Measurements from ENCODE around the gene WWOX.
A peak's percentile ranks its signal among the peaks of the same experiment; 100 is the strongest.

WWOX gene

DNA sequence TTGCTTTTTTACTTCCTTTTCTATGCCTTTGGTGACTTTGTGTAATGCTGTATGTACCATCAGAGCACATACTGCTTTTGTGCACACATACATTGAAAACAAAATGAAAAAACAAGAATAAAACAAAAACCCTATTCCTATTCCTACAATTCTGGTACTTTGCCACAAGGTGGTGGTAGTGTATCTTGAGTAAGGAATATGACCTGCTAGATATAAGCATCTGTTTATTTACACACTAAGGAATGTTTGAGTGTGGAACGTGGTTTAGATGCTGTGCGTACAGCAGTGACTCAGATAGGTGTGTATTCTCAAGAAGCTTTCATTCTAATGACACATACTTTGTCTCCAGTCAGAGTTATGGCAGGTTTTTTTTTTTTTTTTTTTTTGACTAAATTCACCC is 606.2 kb downstream of the WWOX start:
- DNase-seq: no peak

DNA sequence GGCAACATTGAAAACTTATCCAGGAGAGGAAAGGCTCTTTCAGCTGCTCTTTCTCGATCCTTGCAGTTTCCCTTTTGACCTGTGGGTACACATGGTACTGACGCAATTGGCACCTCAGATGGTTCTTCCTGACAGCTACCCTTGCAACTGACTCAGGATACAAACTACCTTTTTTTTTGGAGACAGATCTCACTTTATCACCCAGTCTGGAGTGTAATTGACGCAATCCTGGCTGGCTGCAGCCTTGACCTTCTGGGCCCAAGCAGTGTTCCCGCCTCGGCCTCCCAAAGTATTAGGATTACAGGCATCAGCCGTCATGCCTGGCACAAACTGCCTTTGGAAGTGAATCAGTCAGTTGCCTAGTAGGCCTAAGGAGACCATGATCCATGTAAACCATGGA is 607.2 kb downstream of the WWOX start:
- DNase-seq: no peak

DNA sequence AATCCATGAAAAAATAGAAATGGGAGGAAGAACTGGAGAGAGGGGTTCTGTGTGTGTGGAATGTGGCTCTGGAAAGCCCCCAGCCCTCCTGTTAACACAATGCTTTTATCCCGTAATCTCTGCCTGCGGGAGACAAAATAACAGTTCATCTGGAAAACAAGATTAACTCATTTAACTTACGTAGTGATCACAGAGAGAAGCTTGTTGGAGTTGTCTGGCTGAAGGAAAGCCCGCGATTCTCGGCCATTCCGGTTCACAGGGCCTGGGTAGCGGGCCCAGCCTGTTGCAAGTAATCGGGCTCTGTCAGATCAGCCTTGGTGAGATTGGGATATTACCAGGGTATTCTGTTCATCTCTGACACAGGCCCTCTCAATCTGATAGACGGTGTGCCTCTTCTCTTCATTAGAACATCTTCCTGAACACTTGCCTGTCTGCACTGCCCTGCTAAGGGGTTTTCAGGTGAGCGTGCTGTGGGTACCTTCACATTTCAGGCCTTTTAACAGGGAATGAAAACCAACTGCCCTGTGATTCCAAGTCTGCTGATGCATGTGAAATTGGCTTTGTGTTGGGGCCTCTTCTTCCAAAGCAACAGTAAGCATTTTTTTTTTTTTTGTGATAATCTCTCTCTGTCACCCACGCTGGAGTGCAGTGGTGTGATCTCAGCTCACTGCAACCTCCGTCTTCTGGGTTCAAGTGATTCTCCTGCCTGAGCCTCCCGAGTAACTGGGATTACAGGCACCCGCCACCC is 609.9 kb downstream of the WWOX start:
- no peak for DNase-seq

DNA sequence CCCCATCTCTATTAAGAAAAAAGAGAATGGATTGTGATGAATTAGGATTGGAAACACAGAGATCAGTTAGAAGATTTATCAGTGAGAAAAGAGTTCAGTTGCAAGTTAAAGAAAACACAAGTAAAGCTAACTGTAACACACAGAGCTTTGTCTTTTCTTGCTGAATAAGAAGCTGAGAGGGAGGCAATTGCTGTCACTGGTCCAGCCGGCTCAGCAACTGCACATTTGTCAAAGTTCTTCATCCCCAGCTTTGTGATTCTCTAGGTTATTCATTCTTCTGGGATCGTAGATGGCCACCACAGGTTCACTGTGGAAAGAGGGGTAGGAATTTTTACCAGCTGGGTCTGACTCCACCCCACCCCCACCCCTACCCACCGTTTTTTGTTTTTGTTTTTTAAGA is 615.7 kb downstream of the WWOX start:
- no peak for DNase-seq

DNA sequence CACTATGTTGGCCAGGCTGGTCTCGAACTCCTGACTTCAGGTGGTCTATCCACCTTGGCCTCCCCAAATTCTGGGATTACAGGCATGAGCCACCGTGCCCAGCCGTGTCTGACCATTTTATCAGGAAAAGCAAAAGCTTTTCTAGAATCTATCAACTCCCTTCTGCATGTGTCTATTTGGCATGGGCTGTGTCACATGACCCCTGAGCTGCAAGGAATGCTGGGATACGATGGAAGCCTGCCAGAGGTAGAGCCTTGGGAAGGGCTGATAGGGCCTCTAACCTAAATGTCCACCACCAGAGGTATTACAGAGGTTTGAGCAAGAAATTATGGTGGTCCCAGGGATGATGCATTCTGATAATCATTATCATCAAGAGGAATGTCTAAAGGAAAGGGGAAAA is 616.2 kb downstream of the WWOX start:
- no peak for DNase-seq

DNA sequence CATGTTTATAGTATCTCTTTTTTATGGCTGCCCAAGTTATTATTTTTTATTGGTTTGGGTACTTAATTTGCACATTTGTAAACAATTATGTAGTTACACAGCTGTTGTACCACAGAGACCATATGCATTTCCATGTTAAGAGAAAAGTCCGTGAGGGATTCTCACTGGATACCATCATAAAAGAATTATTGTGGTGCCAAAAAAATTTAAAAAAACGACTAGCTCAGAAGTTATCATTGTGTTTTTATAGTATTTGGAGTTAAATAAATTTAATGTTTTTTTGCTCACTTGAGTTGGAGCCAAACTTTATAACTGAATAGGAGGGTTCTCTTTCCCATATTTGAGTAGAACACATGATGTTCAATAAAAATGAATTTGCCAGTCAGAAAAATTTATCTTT is 618.7 kb downstream of the WWOX start:
- no peak for DNase-seq

DNA sequence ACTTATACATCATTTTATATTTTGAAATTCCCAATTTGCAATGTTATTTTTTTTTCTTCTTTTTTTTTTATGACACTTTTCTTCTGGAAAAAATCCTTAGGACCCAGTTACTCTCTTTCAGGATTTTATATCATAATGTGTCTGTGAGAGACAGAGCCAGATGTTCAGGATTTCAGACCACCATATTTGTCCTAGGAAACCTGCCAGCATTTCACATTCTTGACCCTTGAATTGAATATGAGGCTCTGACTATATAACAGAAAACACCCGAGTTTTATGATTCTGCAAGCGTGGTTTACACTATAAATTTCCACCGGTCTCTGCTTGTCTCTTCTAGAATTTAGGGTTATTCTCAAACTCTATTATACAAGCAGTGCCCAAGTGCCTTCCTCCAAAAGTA is 621.0 kb downstream of the WWOX start:
- no peak for DNase-seq

DNA sequence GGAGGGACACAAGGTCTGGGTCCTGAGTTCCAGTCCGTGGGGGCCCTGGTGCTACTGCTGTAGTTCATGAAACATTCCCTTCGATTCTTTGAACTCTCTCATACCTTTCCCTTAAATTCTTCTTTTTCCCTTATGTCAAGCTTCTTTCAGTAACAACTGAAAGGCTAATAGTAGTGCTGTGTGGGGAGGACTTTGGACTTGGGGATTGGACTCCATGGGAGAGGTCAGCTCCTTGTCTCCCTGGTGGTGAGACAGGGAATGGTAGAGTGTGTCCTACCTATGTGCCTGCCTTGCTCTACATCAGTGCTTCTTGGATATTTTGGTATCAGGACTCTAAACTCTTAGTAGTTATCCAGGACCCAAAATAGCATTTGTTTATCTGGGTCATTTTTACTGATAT is 628.1 kb downstream of the WWOX start:
- no peak for DNase-seq

DNA sequence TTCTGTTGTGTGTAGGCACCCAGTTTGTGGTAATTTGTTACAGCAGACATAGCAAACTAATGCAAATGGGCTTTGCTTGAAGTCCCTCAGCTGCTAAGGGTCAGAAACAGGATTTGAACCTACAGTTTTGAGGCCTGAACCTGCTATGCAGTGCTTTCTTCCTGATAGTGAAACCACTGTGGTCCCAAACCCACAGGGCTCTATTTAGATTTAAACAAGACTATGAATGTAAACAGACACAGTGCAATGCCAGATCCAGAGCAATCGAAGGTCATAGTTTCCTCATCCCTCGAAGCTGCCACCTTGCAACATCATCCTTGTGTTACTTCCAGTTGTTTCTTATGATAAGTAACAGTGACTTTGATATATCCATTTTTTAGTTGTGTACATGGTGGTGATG is 630.2 kb downstream of the WWOX start:
- DNase-seq: no peak

DNA sequence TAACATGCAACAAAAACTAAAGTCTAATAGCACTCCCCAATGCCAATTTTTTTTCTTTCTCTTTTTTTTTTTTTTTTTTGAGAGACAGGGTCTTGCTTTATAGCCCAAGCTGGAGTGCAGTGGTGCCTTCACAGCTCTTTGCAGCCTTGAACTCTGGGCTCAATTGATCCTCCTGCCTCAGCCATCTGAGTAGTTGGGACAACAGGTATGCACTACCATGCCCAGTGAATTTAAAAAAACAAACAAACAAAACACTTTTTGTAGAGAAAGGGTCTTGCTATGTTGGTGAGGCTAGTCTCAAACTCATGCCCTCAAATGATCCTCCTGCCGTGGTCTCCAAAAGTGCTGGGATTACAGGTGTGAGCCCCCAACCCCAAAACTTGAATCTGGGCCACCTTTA is 632.3 kb downstream of the WWOX start:
- DNase-seq: no peak

DNA sequence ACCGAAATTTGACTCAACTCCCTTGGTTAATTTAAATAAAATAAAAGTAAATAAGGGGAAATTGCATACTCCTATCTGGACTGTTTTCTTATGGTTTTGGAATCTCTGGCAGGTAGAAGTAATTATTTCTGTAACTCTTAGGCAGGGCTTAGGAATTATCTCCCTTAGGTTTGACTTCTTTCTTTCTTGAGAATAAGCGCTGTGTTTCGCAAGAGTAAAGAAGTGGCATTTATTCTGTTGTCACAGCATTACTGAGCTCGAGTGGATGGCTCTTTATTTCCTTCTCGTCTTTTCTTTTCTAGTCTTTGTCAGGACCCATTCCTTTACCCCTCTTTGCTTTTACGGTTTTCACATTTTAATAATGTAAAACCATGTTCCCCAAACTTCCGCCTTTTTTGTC is 633.2 kb downstream of the WWOX start:
- DNase-seq: no peak

DNA sequence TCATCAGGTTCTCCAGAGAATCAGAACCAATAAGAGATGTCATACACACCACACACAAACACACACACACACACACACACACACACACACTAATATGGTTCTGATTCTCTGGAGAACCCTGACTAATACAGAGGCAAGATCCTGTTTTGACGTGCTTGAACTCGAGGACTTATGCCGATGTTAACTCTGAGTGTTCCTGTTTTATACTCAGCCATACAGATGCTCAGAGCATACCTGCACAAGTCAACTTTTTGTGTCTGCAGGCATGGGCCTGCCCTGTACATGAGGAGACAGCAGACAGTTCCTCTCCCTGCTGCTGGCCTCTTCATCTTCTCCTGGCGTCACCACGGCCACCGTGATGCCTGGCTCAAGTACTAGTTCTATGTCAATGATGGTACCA is 635.9 kb downstream of the WWOX start:
- DNase-seq: no peak

DNA sequence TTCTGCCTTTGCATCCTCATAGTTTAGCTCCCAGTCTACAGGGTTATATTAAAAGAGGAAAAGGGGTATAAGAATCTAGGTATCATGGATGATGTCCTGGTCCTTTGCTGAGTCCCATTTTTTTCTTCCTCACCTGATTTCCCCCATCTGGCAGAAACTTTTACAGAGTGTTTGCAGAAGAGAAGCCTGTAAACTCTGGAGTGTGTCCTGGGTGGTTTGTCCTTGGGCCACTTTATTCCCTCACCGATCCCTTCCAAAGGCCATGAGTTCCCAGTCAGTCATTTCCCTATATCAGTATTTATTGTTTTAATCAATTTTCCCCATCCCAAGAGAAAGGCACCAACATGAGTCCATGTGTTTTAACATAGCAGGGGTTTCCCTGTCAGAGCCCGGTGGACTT is 638.2 kb downstream of the WWOX start:
- DNase-seq: no peak

DNA sequence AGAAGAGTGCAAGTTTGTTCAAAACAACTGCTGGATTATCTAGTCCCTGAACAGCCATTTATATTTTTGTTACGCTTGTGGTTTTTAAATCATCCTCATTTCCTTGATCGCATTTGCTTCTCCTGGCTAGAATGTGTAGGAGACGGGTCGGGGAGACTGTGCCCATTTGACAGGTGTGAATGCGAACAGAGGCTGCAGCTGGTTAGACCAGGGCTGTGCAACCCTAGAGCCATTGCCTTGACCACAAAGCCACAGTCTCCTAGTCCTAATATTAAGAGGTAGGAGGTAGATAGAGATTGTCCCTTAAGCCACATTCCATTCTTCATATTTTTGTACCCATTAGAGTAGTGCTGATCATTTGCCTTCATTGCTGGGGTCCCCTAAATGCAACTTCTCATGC is 639.1 kb downstream of the WWOX start:
- DNase-seq: no peak

DNA sequence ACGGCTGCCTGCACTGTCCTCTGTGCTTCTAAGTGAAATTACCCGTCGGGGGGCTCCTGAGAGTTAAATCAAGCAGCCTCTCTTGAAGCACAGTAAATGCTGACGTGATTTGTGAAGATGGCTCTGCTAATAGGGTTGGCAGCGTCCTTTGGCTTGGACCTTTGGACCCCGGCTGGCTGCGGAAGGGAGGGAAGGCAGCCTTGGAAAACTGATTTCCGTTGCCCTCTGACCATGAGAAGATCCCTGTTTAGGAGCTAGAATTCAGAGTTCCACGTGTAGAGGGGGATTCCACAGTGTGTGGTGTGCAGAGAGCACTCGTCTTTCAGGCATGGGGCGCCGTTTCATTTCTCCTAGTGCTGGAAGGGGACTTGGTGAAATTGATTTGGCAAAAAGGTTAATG is 640.8 kb downstream of the WWOX start:
- no peak for DNase-seq

DNA sequence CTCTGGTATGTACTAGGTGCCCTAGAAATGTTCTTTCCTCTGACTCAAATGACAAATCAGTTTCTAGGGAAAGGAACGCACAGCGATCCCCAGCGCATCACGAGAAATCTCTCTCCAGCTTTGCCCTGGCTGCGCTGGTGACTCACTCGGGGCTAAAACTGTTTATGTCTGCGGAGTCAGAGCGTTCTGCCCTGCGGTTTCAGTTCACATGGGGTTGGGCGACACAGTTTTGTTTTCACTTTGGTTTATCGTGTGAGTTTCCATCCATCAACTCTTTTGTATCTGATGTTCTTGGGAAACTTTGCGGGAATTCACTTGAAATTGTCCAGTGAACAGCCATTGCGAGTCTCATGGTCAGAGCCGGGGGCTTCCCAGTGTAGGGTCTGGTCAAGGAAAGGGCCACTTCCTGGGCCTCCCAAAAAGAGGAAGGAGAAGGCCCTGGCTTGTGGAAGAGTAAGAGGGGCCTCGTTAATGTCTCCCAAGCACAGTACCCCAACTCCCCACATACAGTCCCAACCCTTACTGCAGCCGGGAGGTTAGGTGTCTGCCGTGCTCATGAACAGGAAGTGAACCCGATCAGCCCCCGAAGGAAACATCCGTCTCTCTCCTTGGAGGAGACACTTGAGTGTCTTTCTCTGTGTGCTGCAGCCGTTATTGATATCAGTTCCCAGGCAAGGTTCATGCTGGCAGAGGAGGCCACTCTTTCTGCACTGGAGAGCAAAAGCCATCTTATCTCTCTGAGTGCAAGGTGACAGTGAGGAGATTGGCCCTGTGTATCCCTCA is 643.2 kb downstream of the WWOX start:
- DNase-seq: peak; percentile 69

DNA sequence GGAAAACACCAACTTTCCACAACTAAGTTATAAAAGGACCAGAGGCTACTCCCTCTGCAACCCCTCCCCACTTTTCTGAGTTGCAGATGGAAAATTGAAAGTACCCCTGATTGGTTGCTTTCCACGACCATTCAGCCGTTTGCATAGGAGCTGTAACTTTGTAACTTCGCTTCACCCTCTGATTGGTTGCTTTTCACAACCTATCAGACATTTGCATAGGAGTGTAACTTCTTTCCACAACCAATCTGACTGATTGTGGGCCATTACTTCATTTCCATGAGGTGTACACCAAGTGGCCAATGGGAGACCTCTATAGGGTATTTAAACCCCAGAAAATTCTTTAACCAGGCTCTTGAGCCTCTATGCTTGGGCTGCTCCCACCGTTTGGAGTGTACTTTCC is 644.1 kb downstream of the WWOX start:
- no peak for DNase-seq

DNA sequence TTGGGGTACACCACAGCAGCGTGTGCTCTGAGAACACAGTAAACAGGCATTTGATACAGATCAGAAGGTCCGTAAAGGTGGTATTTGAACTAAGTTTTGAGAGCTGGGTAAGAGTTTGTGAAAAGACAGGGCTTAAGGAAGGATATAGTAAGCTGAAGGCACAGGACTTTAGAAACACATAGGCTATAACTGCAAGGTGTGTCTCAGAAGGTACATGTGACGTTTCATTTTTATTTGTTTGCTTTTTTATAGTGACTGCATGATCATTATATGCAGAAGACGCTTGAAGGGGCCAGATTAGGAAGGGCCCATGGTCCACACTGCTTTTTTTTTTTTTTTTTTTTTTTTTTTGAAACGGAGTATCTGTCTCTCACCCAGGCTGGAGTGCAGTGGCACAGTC is 644.6 kb downstream of the WWOX start:
- no peak for DNase-seq

DNA sequence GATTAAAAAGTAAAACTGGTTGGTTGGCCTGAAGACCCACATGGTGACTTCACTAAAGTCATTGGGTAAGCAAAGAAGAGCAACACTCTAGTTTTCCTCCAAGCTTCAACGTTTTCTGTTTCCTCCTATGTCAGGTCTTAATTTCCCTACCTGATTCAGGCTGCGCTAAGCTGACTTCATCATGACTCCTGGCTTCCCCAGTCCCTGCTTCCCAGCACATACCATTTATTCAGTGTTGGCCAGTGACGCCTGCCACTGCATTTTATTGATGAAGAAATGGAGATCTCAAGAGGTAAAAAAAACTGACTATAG is 645.3 kb downstream of the WWOX start:
- no peak for DNase-seq

DNA sequence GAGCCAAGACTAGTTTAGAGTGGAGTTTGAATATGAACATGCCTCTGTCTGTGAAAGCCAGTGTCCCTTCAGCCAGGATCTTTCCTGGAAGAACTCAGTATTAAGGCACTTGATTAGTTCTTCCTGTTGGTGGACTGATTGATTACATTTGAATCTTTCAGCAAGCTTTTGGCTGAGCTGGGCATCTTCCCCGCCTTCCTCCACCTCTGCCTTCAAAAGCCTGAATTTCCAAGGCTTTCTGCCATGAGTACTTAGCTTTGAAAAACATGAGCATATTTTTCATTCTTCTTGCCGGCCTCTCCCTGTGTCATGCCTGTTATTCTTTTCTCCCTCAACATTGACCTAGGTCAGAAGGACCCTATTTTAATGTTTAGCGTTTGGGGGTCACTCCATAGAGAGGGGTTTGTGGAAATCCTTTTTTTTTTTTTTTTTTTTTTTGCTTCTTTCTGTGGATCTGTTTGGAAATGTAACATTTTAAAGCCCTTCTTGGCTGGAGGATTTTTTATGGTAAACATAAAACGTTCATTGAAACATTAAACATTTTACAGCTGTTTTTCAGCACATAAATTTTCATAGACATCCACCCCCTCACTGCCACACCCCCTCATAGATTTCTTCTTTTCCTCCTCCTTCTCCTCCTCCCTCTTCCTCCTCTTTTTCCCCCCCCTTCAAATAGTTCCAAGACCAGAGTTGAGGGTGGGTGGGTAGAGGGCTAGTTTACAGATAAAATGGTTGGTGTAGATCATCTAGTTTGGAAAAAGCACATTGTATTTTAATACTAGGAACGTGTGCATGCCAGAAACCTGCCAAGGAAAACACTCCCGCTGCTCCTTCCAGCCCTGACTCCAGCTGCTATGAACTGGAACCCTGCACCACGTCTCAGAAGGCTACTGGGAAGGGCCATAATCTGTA is 645.9 kb downstream of the WWOX start:
- DNase-seq: no peak

DNA sequence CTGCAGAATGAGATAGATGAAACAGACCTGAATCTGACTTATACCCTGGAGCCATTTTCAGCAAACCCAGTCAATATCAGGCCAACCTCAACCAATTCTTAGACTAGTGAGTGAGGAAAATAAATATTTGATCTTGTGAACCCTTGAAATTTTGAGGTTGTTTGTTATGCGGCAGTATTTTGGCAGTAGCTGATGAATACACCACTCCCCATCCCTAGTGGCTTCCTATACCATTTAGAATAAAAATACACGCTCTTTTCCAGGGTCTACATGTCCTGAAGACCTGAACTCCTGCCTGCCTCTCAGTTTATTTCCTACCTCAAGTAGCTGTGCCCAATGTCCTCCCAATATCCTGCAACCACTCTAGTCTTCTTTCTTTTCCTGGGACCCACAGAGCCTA is 647.3 kb downstream of the WWOX start:
- no peak for DNase-seq

DNA sequence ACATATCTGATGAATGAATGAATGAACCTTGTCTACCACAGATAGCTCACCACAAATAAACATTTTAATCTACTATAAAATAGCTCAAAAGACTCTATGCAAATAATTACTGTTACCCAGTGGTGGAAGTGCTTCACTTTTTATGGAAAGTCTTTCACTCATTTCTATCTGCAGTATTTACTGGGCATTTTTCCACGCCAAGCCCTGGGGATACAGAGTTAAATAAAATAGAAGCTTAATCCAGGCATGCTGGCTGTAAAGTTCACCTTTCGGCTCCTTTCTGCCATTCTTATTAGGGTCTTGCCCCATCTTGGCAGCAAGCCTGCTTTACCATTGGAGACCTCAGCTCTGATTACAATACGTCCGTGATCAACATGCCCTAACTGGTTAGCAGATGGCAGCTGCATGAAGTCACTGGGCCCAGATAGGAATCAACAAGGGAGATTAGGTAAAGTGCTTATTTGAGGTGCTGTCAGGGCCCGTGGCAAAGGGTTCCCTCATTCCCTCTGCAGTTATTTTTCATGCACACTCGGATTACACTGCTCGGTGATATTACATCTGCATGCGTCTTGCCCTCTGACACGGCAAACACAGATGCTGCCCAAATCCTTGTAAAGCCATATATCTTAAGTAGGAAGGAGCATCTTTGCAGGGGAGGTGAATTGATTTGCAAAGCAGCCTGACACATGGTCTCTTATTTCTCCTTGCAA is 648.9 kb downstream of the WWOX start:
- DNase-seq: no peak

DNA sequence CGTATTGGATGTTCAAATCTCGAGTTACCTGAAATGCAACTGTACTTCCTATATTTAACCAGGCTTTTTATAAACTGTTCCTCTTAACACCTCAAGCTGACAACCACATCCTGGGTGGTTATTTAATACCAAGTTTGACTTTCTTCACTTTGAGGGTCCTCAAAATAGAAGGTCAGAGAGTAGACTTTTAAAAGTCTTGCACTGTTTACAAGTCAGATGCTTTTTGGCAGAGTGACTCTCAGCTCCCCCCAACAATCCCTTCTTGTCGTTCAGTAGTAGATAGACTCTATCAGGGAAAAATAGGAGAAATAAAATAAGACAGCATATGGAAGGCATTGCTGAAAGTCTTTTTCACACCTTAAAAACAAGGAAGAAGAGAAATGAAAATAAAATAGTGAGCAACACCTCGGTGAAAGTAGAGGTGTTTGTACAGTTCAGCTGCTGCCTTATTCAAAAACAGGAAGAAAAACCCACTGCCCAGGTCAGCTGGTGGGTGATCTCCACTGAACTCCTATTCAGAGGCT is 650.4 kb downstream of the WWOX start:
- DNase-seq: no peak

Data from effector CD4-positive, alpha-beta T cell (primary cell).